HG02943 (cell line): Measurements from ENCODE around the gene GALNT12.

Source experiments
- ATAC-seq: cut with Tn5 transposase; IDR thresholded peaks from one replicate; pipeline ENCODE4 v1.9.1; 2021; ENCODE audit warnings: mild to moderate bottlenecking, low read depth, moderate library complexity; ENCODE audit not compliant: unreplicated experiment

Gene GALNT12, protein sequence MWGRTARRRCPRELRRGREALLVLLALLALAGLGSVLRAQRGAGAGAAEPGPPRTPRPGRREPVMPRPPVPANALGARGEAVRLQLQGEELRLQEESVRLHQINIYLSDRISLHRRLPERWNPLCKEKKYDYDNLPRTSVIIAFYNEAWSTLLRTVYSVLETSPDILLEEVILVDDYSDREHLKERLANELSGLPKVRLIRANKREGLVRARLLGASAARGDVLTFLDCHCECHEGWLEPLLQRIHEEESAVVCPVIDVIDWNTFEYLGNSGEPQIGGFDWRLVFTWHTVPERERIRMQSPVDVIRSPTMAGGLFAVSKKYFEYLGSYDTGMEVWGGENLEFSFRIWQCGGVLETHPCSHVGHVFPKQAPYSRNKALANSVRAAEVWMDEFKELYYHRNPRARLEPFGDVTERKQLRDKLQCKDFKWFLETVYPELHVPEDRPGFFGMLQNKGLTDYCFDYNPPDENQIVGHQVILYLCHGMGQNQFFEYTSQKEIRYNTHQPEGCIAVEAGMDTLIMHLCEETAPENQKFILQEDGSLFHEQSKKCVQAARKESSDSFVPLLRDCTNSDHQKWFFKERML

DNA sequence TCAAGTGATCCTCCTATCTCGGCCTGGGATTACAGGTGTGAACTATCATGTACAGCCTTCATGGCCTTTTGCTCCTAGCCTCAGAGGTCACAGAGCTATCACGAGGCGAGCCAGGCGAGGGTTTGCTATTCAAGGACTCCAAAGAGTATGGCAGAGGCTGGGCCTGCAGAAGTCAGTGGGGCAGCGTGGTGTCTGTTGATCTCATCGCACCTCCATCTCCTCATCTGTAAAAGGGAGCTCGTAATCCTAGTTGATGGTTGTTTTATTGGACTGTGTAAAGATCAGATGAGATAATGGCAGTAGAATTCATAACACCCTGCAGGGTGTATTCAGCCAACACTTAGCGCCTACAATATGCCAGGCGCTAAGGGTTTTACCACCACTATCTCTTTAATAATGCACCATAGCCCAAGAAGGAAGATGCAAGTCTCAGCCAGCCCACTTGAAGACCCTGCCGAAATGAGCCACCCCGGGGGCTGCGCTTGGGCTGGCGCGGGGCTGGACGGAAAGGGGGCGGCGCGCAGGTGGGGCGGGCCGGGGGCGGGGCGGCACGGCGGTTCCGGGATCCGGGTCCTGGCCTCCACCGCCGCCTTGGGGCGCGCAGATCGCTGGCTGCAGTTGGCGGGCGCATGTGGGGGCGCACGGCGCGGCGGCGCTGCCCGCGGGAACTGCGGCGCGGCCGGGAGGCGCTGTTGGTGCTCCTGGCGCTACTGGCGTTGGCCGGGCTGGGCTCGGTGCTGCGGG lies at the start of gene GALNT12:
TSS of gene GALNT12 (plus strand) at position 601 of the 744 bp plus-strand sequence. CDS start at position 630, 29 bp downstream.
- ATAC-seq, result no peak

DNA sequence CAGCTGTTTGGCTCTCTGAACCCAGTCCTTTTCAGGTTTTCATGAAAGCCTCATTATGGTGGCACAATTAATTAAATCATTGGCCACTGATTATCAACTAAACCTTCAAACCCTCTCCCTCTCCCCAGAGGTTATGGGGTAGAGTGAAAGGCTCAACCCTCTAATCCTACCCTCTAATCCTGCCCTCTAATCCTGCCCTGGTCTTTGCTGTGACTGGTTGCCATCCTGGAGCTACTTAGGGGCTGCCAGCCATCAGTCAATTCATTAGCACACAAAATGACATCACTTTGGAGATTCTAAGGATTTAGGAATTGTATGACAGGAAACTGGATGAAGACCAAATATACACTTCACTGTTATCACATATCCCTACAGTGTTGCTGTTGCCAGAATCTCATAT lies 47.2 kb upstream of the GALNT12 start:
- no peak for ATAC-seq

DNA sequence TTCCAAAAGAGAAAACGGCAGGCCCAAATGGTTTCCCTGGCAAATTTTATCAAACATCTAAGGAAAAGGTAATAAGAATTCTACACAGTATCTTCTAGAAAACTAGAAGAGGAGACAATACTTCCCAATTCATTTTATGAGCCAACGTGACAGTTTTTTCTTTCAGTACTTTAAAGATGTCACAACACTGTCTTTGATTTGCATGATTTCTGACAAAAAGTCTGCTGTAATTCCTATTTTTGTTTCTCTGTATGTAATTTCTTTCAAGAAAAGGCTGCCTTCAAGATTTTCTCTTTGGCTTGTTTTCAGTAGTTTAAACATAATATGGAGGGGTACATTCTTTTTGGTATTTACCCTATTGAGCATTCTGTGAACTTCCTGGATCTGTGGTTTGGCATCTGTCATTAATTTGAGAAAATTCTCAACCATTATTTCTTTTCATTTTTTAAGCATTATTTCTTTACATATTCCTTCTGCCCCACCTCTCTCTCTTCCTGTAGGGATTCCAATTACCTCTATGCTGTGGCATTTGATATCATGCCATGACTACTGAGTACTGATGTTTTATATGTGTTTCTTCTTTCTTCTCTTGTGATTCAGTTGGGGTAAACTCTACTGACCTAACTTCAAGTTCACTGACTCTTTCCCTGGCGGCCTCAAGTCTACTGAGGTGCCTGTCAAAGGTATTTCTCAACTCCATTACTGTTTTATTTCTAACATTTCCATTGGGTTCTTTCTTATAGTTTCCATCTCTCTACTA lies 43.3 kb upstream of the GALNT12 start:
- no peak for ATAC-seq

DNA sequence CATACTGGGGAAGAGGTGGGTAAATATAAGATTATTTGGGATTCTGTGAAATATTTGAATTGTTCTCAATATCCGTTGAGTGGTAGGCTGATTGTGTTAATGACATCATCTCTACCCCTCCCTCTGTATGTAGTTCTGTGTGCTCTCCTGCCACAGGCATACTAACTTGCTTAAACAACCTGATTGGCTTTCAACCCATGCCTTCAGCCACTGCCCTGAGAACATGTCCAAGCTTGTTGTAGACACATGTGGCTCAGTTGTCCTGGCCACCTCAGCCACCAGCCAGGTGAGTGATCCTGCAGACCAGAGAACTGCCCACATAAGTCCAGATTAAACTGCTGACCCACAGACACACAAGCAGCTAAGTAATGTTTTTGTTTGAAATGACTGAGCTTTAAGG lies 42.2 kb upstream of the GALNT12 start:
- ATAC-seq, result no peak

DNA sequence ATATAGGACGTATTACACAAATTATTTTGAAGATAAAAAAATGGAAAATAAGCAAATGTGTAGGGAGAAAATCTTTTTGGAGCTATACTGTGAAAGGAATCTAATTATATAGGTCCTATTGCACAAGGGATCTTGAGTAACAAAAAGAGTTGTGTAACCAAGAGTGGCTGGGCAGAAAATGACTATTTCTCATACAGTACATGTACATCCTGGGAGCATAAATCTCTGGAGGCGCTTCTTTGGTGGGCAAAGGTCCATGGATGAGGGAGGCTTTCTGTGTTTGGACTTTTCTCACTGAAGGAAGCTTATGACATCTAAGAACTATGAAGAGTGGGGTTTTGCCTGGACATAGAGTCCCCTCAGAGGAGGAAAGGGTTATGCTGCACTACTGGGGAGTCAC lies 40.9 kb upstream of the GALNT12 start:
- no peak for ATAC-seq

DNA sequence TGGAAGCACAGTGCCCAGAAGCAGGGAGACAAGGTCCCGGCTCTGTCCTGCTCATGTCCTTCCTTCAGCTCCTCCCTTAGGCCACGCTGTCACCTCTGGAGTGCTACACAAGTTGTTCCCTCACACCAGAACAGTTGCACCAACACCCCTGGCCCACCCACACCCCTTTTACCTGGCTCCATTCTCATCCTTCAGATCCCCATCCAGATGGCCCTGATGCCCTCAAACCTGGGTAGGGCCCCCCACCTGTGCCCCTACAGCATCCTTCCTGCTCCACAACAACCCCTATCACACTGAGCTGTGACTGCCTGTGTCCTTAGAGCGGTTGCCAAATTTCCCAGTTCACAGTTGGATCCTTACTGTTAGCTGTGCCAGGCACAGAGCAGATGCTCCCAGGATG lies 40.3 kb upstream of the GALNT12 start:
- ATAC-seq, result no peak

DNA sequence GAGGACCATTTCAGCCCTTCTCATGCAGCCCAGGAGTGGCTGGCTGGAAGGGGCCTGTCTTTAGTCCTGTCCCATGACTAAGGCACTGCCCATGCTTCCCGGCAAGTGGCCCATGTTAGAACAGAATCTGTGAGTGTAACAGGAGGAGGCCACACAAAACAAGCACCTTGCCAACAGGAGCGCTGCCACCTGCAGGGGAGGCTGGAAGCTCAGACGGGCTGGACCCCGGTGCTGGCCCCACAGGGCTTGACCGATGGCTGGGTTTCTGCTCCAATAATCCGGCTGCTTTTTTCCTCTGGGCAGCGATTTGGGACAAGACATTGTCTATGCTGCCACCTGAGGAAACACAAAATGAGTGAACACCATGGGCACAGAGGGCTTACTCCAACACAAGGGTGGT lies 39.6 kb upstream of the GALNT12 start:
- no peak for ATAC-seq

DNA sequence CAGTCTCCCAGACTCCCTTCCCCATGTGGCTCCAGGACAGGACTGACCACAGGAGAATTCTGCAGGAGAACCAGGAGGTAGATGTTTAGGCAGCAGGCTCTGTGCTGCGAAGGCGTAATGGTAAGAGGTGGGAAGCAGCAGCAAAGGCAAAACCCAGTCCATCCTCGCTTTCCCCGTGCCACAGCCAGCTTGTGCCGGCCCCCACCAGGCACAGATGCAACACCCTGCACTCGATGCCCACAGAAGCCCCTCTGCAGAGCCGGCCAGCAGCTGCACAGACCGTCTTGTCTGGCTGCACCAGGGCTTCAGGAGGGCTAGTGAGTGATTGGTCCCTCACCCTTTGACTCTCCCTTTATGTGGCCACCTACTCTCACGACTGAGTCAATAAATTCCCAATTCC lies 39.1 kb upstream of the GALNT12 start:
- ATAC-seq, result no peak

DNA sequence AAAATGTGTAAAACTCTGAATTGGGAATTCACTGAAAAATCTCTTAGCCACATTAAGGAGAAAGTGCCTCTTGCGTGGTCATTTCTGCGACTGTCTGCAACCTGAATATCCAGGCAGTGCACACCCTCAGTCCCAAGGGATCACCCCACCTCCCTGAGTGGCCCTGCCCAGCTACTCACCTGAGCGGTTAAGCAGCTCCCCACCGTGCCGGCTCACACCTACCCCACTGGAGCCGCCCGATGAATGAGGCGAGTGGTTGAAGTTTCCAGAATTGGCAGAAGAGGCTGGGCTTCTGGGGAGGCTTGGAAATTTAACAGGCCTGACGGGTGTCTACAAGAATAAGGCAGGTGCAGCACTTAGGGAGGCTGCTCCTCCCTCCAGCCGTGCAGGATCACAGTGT lies 36.8 kb upstream of the GALNT12 start:
- no peak for ATAC-seq

DNA sequence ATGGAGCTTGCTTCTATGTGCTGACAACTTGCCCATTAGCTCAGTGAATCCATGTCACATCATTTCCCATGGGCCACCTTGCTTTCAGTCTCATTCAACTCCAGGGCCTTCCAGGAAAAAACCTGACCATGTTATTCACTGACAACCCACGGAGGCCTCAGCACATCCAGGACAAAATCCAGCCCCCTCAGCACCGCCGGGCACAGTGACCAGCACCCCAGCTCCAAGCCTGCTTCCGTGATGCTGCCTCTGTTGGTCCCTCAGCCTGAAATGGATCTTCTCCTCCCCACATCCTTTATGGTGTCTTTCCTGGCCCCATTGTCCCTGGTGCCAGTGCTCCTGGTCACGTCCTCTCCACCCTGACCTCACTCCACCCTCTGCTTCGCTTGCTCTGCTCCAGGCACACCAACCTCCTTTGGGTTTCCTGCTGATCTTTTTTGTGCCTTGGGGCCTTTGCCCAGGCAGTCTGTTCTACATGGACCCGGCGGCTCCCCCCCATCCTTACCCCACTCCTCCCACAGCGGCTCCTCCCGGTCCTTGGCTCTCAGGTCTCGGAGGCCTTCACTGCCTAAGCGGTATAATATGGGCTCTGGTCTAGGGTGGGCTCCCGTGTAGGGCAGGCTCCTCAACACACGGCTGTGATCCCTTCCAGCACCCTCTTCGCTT lies 36.1 kb upstream of the GALNT12 start:
- ATAC-seq, result no peak

DNA sequence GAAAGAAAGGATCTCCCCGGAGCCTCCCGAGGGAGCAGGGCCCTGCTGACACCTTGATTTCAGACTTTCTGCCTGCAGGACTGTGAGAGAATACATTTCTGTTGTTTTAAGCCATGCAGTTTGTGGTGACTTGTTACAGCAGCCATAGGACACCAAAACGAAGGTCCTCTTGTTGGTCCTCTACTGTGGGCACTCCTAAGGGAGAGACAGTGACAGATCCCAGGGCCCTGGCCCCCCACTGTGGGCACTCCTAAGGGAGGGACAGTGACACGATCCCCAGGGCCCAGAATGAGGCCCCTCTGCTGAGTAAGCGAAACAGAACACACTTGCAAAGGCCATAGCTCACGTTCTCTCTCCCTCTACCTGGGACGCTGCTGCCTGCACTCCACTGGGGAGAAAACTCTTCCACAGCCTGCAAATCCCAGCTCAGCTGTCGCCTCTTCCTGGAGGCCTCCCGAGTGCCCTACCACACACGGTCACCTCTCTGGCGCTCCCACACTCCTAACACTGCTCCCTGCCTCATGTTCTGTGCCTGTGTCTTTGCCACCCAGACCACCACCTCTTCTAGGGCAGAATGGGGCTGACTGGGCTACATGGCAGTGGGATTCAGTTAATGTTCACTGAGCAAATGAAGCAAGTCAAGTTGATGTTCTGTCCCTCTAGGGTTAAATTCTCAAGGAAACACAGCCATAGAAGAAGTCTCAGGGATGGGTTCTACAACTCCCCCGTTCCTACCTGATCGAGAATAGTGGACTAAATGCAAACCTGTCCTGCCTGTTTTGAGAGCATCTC lies 34.9 kb upstream of the GALNT12 start:
- ATAC-seq, result no peak

DNA sequence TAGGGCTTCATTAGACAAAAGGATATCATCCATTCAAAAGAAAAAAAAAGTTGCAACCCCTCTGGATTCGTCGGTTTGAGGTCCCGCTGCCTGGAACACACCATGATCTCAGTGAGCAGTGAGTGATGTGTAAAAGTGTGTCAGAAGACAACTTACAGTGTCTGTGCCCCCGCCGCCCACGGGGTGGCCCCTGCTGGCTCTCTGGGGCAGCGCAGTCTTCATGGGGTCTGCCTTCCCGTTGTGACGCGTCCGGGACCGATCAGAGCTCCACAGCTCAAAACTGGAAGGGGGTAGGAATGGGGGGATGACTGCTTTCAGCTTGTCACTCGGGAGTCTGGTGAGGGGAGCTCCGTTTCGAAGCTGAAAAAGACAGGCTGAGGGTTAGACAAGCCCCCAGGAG lies 33.7 kb upstream of the GALNT12 start:
- ATAC-seq, result no peak

DNA sequence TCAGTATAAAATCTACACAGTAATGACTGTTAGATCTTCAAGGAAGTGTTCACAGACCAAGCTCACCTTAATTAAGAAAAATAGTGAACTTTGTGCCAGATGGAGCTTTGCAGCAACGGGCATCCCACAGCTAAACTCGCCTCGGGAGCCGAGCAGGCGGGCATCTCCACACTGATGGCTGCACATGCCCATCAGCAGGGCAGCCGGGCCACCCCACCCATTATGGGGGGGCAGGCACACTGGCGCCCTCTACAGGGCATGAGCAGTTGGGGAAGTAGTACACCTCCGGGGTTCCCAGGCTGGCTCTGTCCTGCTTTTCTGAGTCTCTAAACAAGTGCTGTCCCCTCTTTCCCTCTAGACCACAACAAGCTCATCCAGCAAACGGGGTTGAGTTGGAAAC lies 32.7 kb upstream of the GALNT12 start:
- no peak for ATAC-seq

DNA sequence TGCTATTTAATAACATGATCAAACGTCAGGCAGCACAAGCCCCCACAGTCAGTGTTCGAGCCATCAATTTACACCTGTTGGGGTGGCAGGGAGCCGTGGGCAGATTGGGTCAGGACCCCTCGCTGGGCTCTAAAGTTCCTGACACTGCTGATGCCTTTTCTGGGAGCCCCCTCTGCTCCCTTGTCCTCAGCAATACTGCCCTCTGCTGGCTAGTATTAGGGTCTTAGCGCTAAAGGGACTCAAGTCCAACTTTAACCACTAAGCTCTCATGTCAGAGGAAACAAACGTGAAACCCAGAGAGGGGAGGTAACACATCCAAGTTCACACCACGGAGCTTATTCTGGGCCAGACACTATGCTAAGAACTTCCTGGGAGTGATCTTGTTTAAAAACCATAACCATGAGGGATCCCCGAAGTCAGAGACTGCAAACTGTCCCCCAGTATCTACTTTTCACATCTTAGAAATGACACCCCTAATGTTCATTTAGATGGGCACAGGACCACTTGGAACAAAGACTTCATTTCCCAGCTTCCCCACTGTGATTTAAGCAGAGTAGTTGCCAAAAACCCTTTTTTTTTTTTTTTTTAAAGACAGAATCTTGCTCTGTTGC lies 31.5 kb upstream of the GALNT12 start:
- no peak for ATAC-seq

DNA sequence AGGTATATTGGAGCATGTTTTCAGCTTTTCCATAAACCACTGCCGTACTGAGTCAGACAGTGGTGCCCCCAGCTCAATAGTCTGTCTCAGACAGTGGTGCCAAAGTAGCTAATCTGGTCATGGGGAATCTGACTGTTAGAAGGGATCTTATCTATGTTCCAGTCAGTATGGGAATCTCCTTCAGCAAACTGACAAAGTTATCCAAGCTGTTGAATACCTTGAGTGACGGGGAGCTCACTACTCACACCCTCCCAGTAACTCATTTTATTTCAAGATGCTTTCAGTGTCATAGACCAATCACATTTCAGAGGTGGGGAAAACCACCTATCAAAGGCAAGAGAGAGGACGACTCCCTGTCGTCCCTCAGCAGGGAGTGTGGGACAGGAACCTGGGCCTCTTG lies 29.9 kb upstream of the GALNT12 start:
- no peak for ATAC-seq

DNA sequence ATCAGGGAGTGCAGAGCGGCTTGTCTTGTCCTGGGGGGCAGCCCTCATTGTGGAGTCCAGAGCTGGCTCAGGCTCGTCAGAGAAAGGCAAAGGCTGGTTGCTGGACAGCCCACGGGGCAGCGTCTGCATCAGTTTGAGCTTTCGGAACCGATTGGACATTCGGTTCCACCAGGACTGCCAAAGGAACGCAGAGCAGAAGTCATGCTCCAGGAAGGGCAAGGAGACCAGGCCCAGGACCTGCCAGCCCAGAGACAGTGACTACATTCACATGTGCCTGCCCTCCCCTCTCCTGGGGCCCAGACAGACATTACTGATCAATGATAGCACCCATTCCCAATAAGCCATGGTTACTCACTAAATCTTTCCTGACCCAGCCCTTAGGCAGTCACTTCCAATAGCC lies 29.2 kb upstream of the GALNT12 start:
- ATAC-seq, result no peak

DNA sequence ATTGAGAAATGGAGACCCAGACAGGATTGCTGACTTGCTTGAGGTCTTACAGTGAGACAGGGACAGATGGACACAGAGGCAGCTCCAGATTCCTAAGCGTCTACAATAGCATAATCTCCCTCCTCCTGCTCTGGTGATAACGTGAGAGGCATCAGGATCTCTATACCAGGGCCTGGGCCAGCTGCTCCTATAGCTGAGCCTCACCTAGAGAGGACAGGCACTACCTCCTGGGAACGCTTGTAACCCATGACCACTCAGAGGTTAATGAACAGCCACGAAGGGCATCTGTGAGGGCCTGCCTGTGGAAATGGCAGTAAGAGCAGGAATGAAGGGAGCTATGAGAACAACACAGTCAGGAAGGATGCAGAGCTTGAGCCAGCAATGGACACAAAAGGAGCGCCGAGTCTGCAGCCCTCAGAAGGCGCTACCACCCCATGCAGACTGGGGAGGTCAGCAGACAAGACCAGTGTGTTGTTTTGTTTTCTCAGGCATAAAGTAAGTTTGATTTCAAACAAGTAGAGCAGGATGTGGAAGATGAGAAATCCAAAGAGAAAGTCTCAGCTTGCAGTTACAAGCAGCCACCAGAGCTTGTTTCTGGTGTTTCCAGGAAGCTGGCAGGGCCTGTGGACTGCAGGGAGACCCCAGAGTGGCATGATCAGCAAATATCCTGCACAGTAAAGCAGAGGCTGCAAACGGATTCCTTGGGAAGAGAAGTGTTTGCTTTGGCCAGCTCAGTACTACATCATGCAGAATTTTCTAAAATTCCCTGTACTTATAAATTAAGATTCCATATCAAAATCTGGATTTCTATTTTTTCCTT lies 28.5 kb upstream of the GALNT12 start:
- no peak for ATAC-seq

DNA sequence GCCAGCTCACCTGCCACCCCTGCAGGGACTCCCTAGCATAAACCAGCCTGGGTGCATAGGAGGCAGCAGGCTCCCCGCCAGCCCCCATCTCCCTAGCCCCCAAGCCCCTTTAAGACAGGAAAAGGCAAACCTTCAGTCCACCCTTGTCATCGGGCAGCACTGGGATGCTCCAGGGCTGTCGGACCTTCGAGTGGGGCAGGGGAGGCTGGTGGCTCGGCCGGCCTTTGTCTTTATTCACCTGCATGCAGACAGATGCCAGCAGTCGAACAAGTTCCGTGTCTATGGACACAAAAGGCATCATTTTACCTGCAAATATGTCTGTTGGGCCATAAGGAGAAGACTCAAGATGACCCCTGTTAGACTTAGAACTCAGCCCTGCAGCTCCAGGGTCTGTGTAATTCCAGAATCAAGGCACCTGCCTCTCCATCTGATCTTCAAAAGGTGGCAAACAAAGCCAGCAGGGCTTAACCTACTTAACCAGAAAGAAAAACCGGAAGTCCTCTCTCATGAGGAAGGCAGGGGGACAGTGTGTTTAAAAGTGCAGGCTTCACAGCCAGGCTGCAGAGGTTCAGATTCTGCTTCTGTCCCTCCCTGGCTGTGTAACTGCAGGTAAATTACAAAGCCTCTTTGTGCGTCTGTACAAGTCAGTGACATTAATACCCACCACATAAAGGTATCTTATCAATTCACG lies 27.3 kb upstream of the GALNT12 start:
- ATAC-seq, result no peak
